Measurements from ENCODE around the gene MMAB. TPM values are rescaled to one million over a fixed set of nuclear protein-coding genes. Genes with fewer than 3 reads are reported as not detected.

Gene MMAB
- total and polyA plus RNA-seq, 2 donors (not counting 1 experiment from before 2014, with no cell fraction given): 36.8 to 56.1 TPM

DNA sequence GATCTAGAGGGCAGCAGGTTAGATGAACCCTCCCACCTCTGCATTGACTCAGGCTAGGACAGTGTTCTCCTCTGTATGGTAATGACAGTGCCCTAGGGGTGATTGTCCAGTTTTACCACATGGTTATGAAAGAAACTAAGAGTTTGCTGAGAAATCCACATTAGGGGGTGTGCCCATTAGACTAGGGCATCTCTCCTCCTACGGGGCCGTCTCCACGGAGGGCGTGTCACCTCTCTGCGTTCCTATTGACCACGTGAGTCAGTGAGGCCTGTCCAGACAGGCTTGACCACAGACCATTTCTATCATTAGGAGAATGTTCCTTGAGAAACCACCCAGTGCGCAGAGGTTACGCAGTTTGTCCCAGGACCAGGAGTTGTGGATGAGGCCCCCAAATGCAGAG lies 8.6 kb upstream of the MMAB start:
- Histone ChIP-seq H3K4me1 (ENCODE audit: control insufficient read depth, extremely low read depth, insufficient read depth, low read length) (no peaks in the 10 kb centered on the region), H3K27ac (ENCODE audit: insufficient read depth, low read length) (no peak overlapping the region), H3K9ac (ENCODE audit: insufficient read depth, low read length) (no peak overlapping the region), H3K4me3 (replicated peaks in 1 of 4; ENCODE audit: control extremely low read depth in 1 of 4, insufficient read depth in 1 of 4, low read depth in 3 of 4, low read length in 4 of 4) (no peak overlapping the region), H3K27me3 (ENCODE audit: control insufficient read depth, insufficient read depth, low read length) (no peaks in the 10 kb centered on the region), H3K4me2 (ENCODE audit: extremely low read depth, insufficient read depth, low read length) (no peak overlapping the region), H3K9me3 (ENCODE audit: control insufficient read depth, insufficient read depth, low read depth, low read length) (no peaks in the 10 kb centered on the region), H3K36me3 (ENCODE audit: control insufficient read depth, insufficient read depth, low read length) (peaks cover 13% of the 10 kb centered on the region), H4K20me1 (ENCODE audit: control insufficient read depth, extremely low read depth, insufficient read depth, low read length) (no peaks in the 10 kb centered on the region), H3K79me2 (ENCODE audit: control insufficient read depth, insufficient read depth, low read length) (no peaks in the 10 kb centered on the region), H2AFZ (ENCODE audit: low read length) (no peak overlapping the region)
- peak; percentile 66 to 69 for DNase-seq (ENCODE audit: low read depth in 2 of 2)
- TF ChIP-seq, protein P1, sequence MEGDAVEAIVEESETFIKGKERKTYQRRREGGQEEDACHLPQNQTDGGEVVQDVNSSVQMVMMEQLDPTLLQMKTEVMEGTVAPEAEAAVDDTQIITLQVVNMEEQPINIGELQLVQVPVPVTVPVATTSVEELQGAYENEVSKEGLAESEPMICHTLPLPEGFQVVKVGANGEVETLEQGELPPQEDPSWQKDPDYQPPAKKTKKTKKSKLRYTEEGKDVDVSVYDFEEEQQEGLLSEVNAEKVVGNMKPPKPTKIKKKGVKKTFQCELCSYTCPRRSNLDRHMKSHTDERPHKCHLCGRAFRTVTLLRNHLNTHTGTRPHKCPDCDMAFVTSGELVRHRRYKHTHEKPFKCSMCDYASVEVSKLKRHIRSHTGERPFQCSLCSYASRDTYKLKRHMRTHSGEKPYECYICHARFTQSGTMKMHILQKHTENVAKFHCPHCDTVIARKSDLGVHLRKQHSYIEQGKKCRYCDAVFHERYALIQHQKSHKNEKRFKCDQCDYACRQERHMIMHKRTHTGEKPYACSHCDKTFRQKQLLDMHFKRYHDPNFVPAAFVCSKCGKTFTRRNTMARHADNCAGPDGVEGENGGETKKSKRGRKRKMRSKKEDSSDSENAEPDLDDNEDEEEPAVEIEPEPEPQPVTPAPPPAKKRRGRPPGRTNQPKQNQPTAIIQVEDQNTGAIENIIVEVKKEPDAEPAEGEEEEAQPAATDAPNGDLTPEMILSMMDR (conservative IDR thresholded peaks at IDR 0.05 in 1 of 2, IDR thresholded peaks at IDR 0.05 in 1 of 2; ENCODE audit: low read depth in 1 of 2, low read length in 2 of 2): no peak
- no peak for TF ChIP-seq EZH2 (IDR thresholded peaks at IDR 0.05; ENCODE audit: low read length, missing control alignments)

GRCh38 chr12:109581334-109581691 lies 8.0 kb upstream of the MMAB start:
- TF ChIP-seq, protein P1 (conservative IDR thresholded peaks at IDR 0.05 in 1 of 2, IDR thresholded peaks at IDR 0.05 in 1 of 2; ENCODE audit: low read depth in 1 of 2, low read length in 2 of 2): no peak
- no peak for TF ChIP-seq EZH2 (IDR thresholded peaks at IDR 0.05; ENCODE audit: low read length, missing control alignments)
- H3K9ac ChIP-seq (ENCODE audit: insufficient read depth, low read length): no peak overlapping the region

DNA sequence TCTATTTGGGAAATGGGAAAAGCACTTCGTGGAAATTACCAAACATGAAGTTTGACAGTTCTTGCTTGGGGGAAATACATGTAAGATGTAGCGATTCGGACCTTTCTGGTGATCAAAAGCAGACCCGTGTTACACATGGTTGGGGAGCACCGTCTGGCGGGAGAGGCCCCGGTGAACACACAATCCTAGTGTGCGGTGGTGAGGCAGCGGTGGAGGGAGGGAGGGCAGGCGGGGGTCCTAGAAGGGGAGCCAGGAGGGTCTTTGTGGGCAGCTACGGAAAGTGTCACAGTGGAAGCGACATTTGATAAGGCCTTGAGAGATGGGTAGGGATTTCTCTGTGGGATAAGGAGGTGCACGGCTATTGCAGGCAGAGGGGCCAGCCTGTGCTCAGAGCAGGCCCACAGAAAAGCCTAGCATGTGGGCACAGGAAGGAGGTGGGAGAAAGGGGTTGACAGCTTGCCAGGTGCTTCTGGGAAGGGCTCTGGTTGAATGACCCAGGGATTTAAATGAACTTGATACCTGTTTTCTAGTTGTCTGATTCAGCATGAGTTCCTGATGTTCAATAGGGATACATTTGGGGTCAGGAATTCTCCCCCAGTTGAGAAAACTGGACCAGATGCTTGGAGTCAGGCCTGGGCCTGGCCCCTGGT lies 7.5 kb upstream of the MMAB start:
- no peak for TF ChIP-seq EZH2 (IDR thresholded peaks at IDR 0.05; ENCODE audit: low read length, missing control alignments)
- TF ChIP-seq, protein P1 (conservative IDR thresholded peaks at IDR 0.05 in 1 of 2, IDR thresholded peaks at IDR 0.05 in 1 of 2; ENCODE audit: low read depth in 1 of 2, low read length in 2 of 2): no peak
- no peak overlapping the region for H3K4me2 ChIP-seq (ENCODE audit: extremely low read depth, insufficient read depth, low read length)
- no peaks in the 10 kb centered on the region for H3K4me1 ChIP-seq (ENCODE audit: control insufficient read depth, extremely low read depth, insufficient read depth, low read length)
- no peak overlapping the region for H3K4me3 ChIP-seq (replicated peaks in 1 of 4; ENCODE audit: control extremely low read depth in 1 of 4, insufficient read depth in 1 of 4, low read depth in 3 of 4, low read length in 4 of 4)
- no peak for DNase-seq (ENCODE audit: low read depth in 2 of 2)
- no peaks in the 10 kb centered on the region for H3K27me3 ChIP-seq (ENCODE audit: control insufficient read depth, insufficient read depth, low read length)
- H2AFZ ChIP-seq (ENCODE audit: low read length): no peak overlapping the region
- H3K36me3 ChIP-seq (ENCODE audit: control insufficient read depth, insufficient read depth, low read length): peaks cover 14% of the 10 kb centered on the region
- H3K9me3 ChIP-seq (ENCODE audit: control insufficient read depth, insufficient read depth, low read depth, low read length): no peaks in the 10 kb centered on the region
- no peak overlapping the region for H3K9ac ChIP-seq (ENCODE audit: insufficient read depth, low read length)
- H3K79me2 ChIP-seq (ENCODE audit: control insufficient read depth, insufficient read depth, low read length): no peaks in the 10 kb centered on the region
- H3K27ac ChIP-seq (ENCODE audit: insufficient read depth, low read length): no peak overlapping the region
- H4K20me1 ChIP-seq (ENCODE audit: control insufficient read depth, extremely low read depth, insufficient read depth, low read length): no peaks in the 10 kb centered on the region

More at GRCh38 chr12:109581334-109581691, 8.0 kb upstream of the MMAB start:
- H3K36me3 ChIP-seq (ENCODE audit: control insufficient read depth, insufficient read depth, low read length): peaks cover 13% of the 10 kb centered on the region
- no peaks in the 10 kb centered on the region for H3K27me3 ChIP-seq (ENCODE audit: control insufficient read depth, insufficient read depth, low read length)
- no peak for DNase-seq (ENCODE audit: low read depth in 2 of 2)
- no peak overlapping the region for H3K4me3 ChIP-seq (replicated peaks in 1 of 4; ENCODE audit: control extremely low read depth in 1 of 4, insufficient read depth in 1 of 4, low read depth in 3 of 4, low read length in 4 of 4)
- H4K20me1 ChIP-seq (ENCODE audit: control insufficient read depth, extremely low read depth, insufficient read depth, low read length): no peaks in the 10 kb centered on the region
- no peaks in the 10 kb centered on the region for H3K9me3 ChIP-seq (ENCODE audit: control insufficient read depth, insufficient read depth, low read depth, low read length)
- H3K4me1 ChIP-seq (ENCODE audit: control insufficient read depth, extremely low read depth, insufficient read depth, low read length): no peaks in the 10 kb centered on the region
- H3K4me2 ChIP-seq (ENCODE audit: extremely low read depth, insufficient read depth, low read length): no peak overlapping the region
- H3K27ac ChIP-seq (ENCODE audit: insufficient read depth, low read length): no peak overlapping the region
- H3K79me2 ChIP-seq (ENCODE audit: control insufficient read depth, insufficient read depth, low read length): no peaks in the 10 kb centered on the region
- H2AFZ ChIP-seq (ENCODE audit: low read length): no peak overlapping the region

Data from fibroblast of lung (primary cell).